ENCODE data around the gene PSMC6. TPM values are rescaled to one million over a fixed set of nuclear protein-coding genes. Genes with fewer than 3 reads are reported as not detected.

PSMC6 gene
- total and polyA plus RNA-seq, 2 of the 13 experiments (the other 11 are each of a cell fraction or from before 2014, with no cell fraction given) = 90.0 to 210 TPM

DNA sequence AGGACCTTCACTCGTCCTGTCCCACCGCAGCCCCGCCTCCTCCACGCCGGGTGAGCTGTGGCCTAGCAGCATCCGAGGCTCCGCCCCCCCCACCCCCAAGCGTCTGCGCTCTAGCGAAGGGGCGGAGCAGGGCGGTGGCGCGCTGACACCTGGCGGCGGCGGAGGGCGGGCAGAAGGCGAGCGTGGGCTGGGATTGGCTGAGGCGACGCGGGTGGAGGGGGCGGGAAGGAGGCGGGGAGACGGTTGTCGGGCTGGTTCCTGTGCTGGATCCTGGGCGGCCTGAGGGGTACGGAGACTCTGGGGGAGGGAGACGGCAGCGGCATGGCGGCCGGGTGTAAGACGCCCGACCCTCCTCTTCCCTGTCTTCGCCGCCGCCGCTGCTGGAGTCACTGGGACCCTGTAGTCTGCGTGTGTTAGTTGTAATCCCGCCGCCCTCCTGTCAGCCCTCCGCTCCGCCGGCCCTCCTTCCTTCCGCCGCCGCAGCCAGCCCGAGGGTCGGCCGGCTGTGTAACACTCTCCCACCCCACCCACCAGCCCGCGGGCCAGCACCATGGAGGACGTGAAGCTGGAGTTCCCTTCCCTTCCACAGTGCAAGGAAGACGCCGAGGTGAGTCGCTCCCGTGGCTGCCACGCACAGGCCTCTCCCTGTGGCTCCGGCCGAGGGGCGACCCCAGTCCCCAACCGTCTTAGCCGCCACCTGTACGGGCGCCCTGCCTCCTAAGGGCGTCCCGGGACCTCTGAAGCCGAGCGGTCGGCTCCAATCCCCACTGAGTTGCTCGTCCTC is 23.1 kb downstream of the PSMC6 start, which contains the start of gene STYX (continued):
- TF ChIP-seq ZNF460 (CRISPR knock-in tag; IDR thresholded peaks at IDR 0.05; ENCODE audit: borderline replicate concordance) (no peak), KLF9 (CRISPR knock-in tag; IDR thresholded peaks at IDR 0.05; ENCODE audit: low read depth) (no peak), SETDB1 (CRISPR knock-in tag; IDR thresholded peaks at IDR 0.05; ENCODE audit: borderline replicate concordance) (no peak), ARHGAP35 (CRISPR knock-in tag; IDR thresholded peaks at IDR 0.05; ENCODE audit: borderline replicate concordance) (0 out of 2 replicates have a peak, but pooled peaks have one; percentile 8), ZNF781 (CRISPR knock-in tag; IDR thresholded peaks at IDR 0.05; ENCODE audit: borderline replicate concordance, not compliant biosample characterization) (no peak), ZNF205 (CRISPR knock-in tag; IDR thresholded peaks at IDR 0.05) (no peak), CCAR2 (optimal IDR thresholded peaks at IDR 0.05; ENCODE audit: low read depth, low read length) (no peak), TEAD3 (CRISPR knock-in tag; optimal IDR thresholded peaks at IDR 0.05; ENCODE audit: borderline replicate concordance) (no peak), GATAD1 (CRISPR knock-in tag; IDR thresholded peaks at IDR 0.05) (0 out of 2 replicates have a peak, but pooled peaks have one; percentile 69), ZNF317 (CRISPR knock-in tag; IDR thresholded peaks at IDR 0.05) (0 out of 2 replicates have a peak, but pooled peaks have one; percentile 38)
- TF ChIP-seq, protein P1, sequence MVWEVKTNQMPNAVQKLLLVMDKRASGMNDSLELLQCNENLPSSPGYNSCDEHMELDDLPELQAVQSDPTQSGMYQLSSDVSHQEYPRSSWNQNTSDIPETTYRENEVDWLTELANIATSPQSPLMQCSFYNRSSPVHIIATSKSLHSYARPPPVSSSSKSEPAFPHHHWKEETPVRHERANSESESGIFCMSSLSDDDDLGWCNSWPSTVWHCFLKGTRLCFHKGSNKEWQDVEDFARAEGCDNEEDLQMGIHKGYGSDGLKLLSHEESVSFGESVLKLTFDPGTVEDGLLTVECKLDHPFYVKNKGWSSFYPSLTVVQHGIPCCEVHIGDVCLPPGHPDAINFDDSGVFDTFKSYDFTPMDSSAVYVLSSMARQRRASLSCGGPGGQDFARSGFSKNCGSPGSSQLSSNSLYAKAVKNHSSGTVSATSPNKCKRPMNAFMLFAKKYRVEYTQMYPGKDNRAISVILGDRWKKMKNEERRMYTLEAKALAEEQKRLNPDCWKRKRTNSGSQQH (CRISPR knock-in tag; IDR thresholded peaks at IDR 0.05; ENCODE audit: low read depth) = peak; percentile 66; the same call in 1 of the 2 replicates
- TF ChIP-seq, protein P2, sequence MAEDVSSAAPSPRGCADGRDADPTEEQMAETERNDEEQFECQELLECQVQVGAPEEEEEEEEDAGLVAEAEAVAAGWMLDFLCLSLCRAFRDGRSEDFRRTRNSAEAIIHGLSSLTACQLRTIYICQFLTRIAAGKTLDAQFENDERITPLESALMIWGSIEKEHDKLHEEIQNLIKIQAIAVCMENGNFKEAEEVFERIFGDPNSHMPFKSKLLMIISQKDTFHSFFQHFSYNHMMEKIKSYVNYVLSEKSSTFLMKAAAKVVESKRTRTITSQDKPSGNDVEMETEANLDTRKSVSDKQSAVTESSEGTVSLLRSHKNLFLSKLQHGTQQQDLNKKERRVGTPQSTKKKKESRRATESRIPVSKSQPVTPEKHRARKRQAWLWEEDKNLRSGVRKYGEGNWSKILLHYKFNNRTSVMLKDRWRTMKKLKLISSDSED (CRISPR knock-in tag; IDR thresholded peaks at IDR 0.05) = no peak
- TF ChIP-seq, protein P3, sequence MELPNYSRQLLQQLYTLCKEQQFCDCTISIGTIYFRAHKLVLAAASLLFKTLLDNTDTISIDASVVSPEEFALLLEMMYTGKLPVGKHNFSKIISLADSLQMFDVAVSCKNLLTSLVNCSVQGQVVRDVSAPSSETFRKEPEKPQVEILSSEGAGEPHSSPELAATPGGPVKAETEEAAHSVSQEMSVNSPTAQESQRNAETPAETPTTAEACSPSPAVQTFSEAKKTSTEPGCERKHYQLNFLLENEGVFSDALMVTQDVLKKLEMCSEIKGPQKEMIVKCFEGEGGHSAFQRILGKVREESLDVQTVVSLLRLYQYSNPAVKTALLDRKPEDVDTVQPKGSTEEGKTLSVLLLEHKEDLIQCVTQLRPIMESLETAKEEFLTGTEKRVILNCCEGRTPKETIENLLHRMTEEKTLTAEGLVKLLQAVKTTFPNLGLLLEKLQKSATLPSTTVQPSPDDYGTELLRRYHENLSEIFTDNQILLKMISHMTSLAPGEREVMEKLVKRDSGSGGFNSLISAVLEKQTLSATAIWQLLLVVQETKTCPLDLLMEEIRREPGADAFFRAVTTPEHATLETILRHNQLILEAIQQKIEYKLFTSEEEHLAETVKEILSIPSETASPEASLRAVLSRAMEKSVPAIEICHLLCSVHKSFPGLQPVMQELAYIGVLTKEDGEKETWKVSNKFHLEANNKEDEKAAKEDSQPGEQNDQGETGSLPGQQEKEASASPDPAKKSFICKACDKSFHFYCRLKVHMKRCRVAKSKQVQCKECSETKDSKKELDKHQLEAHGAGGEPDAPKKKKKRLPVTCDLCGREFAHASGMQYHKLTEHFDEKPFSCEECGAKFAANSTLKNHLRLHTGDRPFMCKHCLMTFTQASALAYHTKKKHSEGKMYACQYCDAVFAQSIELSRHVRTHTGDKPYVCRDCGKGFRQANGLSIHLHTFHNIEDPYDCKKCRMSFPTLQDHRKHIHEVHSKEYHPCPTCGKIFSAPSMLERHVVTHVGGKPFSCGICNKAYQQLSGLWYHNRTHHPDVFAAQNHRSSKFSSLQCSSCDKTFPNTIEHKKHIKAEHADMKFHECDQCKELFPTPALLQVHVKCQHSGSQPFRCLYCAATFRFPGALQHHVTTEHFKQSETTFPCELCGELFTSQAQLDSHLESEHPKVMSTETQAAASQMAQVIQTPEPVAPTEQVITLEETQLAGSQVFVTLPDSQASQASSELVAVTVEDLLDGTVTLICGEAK (IDR thresholded peaks at IDR 0.05) = no peak
- TF ChIP-seq, protein P3 (CRISPR knock-in tag; IDR thresholded peaks at IDR 0.05) = peak; percentile 58

Measured in HepG2 (cell line).